ENCODE data around the gene FRK.
"Not testable (repeated sequence)": the region's sequence is repeated elsewhere in the genome, so short reads cannot be mapped to it uniquely, and the experiment has no call there.

Gene FRK

GRCh38 chr6:116074732-116075390, 14.2 kb upstream of the FRK start:
- DNase-seq (ENCODE audit: low read depth in 2 of 2) = no peak

- DNase-seq (ENCODE audit: low read depth in 2 of 2) = no peak
These were observed 13.2 kb upstream of the FRK start for GRCh38 chr6:116073765-116074440.

- DNase-seq (ENCODE audit: low read depth in 2 of 2) = no peak
These were observed 11.7 kb upstream of the FRK start for GRCh38 chr6:116072368-116072767.

- DNase-seq (ENCODE audit: low read depth in 2 of 2) = no peak
These were observed 10.1 kb upstream of the FRK start for GRCh38 chr6:116070616-116071389.

- no peak for DNase-seq (ENCODE audit: low read depth in 2 of 2)
These were observed 9.4 kb upstream of the FRK start for GRCh38 chr6:116070101-116070500.

GRCh38 chr6:116066789-116067188, 6.1 kb upstream of the FRK start:
- no peak for DNase-seq (ENCODE audit: low read depth in 2 of 2)

GRCh38 chr6:116064666-116065065, 4.0 kb upstream of the FRK start:
- no peak for DNase-seq (ENCODE audit: low read depth in 2 of 2)

GRCh38 chr6:116062496-116062895, 1.8 kb upstream of the FRK start:
- DNase-seq (ENCODE audit: low read depth in 2 of 2) = no peak

GRCh38 chr6:116059713-116060571, 749 bp downstream of the FRK start:
- no peak for DNase-seq (ENCODE audit: low read depth in 2 of 2)

- DNase-seq (ENCODE audit: low read depth in 2 of 2) = no peak
These were observed 2.9 kb downstream of the FRK start for GRCh38 chr6:116057766-116058165.

- no peak for DNase-seq (ENCODE audit: low read depth in 2 of 2)
These were observed 5.2 kb downstream of the FRK start for GRCh38 chr6:116055513-116055912.

GRCh38 chr6:116051244-116051643, 9.4 kb downstream of the FRK start:
- no peak for DNase-seq (ENCODE audit: low read depth in 2 of 2)

GRCh38 chr6:116050737-116051136, 10.0 kb downstream of the FRK start:
- no peak for DNase-seq (ENCODE audit: low read depth in 2 of 2)

GRCh38 chr6:116049321-116049720, 11.4 kb downstream of the FRK start:
- no peak for DNase-seq (ENCODE audit: low read depth in 2 of 2)

GRCh38 chr6:116047173-116047933, 13.3 kb downstream of the FRK start:
- DNase-seq (ENCODE audit: low read depth in 2 of 2) = no peak

- DNase-seq (ENCODE audit: low read depth in 2 of 2) = no peak
These were observed 14.0 kb downstream of the FRK start for GRCh38 chr6:116046737-116047136.

- DNase-seq (ENCODE audit: low read depth in 2 of 2) = not testable (repeated sequence)
These were observed 14.4 kb downstream of the FRK start for GRCh38 chr6:116046272-116046671.

- DNase-seq (ENCODE audit: low read depth in 2 of 2) = no peak
These were observed 18.8 kb downstream of the FRK start for GRCh38 chr6:116041934-116042333.

- DNase-seq (ENCODE audit: low read depth in 2 of 2) = no peak
These were observed 19.7 kb downstream of the FRK start for GRCh38 chr6:116040993-116041392.

GRCh38 chr6:116036885-116037284, 23.8 kb downstream of the FRK start:
- no peak for DNase-seq (ENCODE audit: low read depth in 2 of 2)
